Fibroblast of lung (primary cell): ENCODE measurements around the gene ADGRV1. TPM values are rescaled to one million over a fixed set of nuclear protein-coding genes. Genes with fewer than 3 reads are reported as not detected.

Experiments used
- DNase-seq, 2 donors: peaks; one replicate each; pipeline versions ENCODE4 v3.0.0 to v3.0.0-alpha.2; 2010; ENCODE audit warnings: low read depth in 2 of 2
- H2AFZ ChIP-seq: 2 replicates; pipeline ENCODE4 v1.5.1; 2012; ENCODE audit warnings: low read length, control low read depth, inconsistent platforms
- H3K27ac ChIP-seq: 2 replicates; pipeline ENCODE4 v1.5.1; 2011; ENCODE audit warnings: low read length, control low read depth; ENCODE audit not compliant: insufficient read depth
- H3K27me3 ChIP-seq: 2 replicates; pipeline ENCODE4 v1.5.1; 2011; ENCODE audit warnings: mild to moderate bottlenecking, low read length; ENCODE audit not compliant: control insufficient read depth, insufficient read depth
- H3K36me3 ChIP-seq: 2 replicates; pipeline ENCODE4 v1.5.1; 2011; ENCODE audit warnings: low read length; ENCODE audit not compliant: control insufficient read depth, insufficient read depth
- H3K4me1 ChIP-seq: 2 replicates; pipeline ENCODE4 v1.5.1; 2011; ENCODE audit warnings: low read length; ENCODE audit not compliant: control insufficient read depth, insufficient read depth; ENCODE audit errors: extremely low read depth
- H3K4me2 ChIP-seq: 2 replicates; pipeline ENCODE4 v1.5.1; 2011; ENCODE audit warnings: low read length, control low read depth; ENCODE audit not compliant: insufficient read depth; ENCODE audit errors: extremely low read depth
- H3K4me3 ChIP-seq, 4 experiments: fragments of 200-600 bp in 1 of 4; sonication (generic) in 1 of 4; replicated peaks in 1 of 4; 2 replicates each; pipeline ENCODE4 v1.5.1; 2011 to 2016; ENCODE audit warnings: low read length in 4 of 4, low read depth in 3 of 4, mild to moderate bottlenecking in 3 of 4, control low read depth in 2 of 4, inconsistent platforms in 1 of 4, mixed read lengths in 1 of 4; ENCODE audit not compliant: insufficient read depth in 1 of 4; ENCODE audit errors: control extremely low read depth in 1 of 4
- H3K79me2 ChIP-seq: 2 replicates; pipeline ENCODE4 v1.5.1; 2012; ENCODE audit warnings: mild to moderate bottlenecking, low read length, inconsistent platforms; ENCODE audit not compliant: control insufficient read depth, insufficient read depth
- H3K9ac ChIP-seq: 2 replicates; pipeline ENCODE4 v1.5.1; 2011; ENCODE audit warnings: mild to moderate bottlenecking, low read length, control low read depth; ENCODE audit not compliant: insufficient read depth
- H3K9me3 ChIP-seq: 2 replicates; pipeline ENCODE4 v1.5.1; 2012; ENCODE audit warnings: low read depth, low read length; ENCODE audit not compliant: control insufficient read depth, insufficient read depth
- H4K20me1 ChIP-seq: 2 replicates; pipeline ENCODE4 v1.5.1; 2011; ENCODE audit warnings: low read length; ENCODE audit not compliant: control insufficient read depth, insufficient read depth; ENCODE audit errors: extremely low read depth
- EZH2 ChIP-seq: IDR thresholded peaks from 2 replicates; pipeline ENCODE4 v1.5.1; 2012; ENCODE audit warnings: low read length, control low read depth, mild to moderate bottlenecking; ENCODE audit errors: missing control alignments
- polyA plus RNA-seq, 2 donors: library from polyadenylated mRNA; depleted of rRNA in 1 of 2; stranded (reverse) in 1 of 2; unstranded in 1 of 2; fragments of >200 nt; gene quantifications; 2 replicates each; pipeline ENCODE4 v1.2.1, GENCODE V29; 2011 to 2012; ENCODE audit warnings: missing spikeins in 1 of 2
- total RNA-seq: library from RNA; depleted of rRNA; stranded (reverse); fragments of >200 nt; gene quantifications from 2 replicates; pipeline ENCODE4 v1.2.1, GENCODE V29; 2014
- TF ChIP-seq, protein P1 (sequence below), 2 donors: IDR thresholded peaks in 1 of 2; conservative IDR thresholded peaks in 1 of 2; 1 replicate in 1 of 2; 2 replicates in 1 of 2; pipeline ENCODE4 v1.5.1; 2011 to 2012; ENCODE audit warnings: low read length in 2 of 2, control low read depth in 1 of 2, inconsistent platforms in 1 of 2, low read depth in 1 of 2, mild to moderate bottlenecking in 1 of 2

The ADGRV1 gene
- total and polyA plus RNA-seq, 2 donors (not counting 1 experiment from before 2014, with no cell fraction given), result 0.15 to 0.17 TPM

GRCh38 chr5:90557871-90558270 is 726 bp upstream of the ADGRV1 start:
- Histone ChIP-seq H3K4me3 (peak overlapping the region in 1 of 4 experiments; percentile 45), H3K79me2 (no peaks in the 10 kb centered on the region), H3K9me3 (no peaks in the 10 kb centered on the region), H3K4me1 (no peaks in the 10 kb centered on the region), H2AFZ (no peak overlapping the region), H3K36me3 (no peaks in the 10 kb centered on the region), H3K27ac (no peak overlapping the region), H3K4me2 (no peak overlapping the region), H3K9ac (no peak overlapping the region), H4K20me1 (no peaks in the 10 kb centered on the region), H3K27me3 (peaks cover 21% of the 10 kb centered on the region)
- TF ChIP-seq, protein P1, sequence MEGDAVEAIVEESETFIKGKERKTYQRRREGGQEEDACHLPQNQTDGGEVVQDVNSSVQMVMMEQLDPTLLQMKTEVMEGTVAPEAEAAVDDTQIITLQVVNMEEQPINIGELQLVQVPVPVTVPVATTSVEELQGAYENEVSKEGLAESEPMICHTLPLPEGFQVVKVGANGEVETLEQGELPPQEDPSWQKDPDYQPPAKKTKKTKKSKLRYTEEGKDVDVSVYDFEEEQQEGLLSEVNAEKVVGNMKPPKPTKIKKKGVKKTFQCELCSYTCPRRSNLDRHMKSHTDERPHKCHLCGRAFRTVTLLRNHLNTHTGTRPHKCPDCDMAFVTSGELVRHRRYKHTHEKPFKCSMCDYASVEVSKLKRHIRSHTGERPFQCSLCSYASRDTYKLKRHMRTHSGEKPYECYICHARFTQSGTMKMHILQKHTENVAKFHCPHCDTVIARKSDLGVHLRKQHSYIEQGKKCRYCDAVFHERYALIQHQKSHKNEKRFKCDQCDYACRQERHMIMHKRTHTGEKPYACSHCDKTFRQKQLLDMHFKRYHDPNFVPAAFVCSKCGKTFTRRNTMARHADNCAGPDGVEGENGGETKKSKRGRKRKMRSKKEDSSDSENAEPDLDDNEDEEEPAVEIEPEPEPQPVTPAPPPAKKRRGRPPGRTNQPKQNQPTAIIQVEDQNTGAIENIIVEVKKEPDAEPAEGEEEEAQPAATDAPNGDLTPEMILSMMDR (conservative IDR thresholded peaks at IDR 0.05 in 1 of 2, IDR thresholded peaks at IDR 0.05 in 1 of 2; ENCODE audit: low read depth in 1 of 2, low read length in 2 of 2), result no peak
- no peak for TF ChIP-seq EZH2
- DNase-seq, result no peak

GRCh38 chr5:90560771-90561170 is 2.2 kb downstream of the ADGRV1 start:
- Histone ChIP-seq H3K4me1 (no peaks in the 10 kb centered on the region), H3K4me3 (no peak overlapping the region), H3K79me2 (no peaks in the 10 kb centered on the region), H3K9me3 (no peaks in the 10 kb centered on the region), H2AFZ (no peak overlapping the region), H3K36me3 (no peaks in the 10 kb centered on the region), H3K4me2 (no peak overlapping the region), H3K27ac (no peak overlapping the region), H3K9ac (no peak overlapping the region), H3K27me3 (peaks cover 21% of the 10 kb centered on the region), H4K20me1 (no peaks in the 10 kb centered on the region)
- TF ChIP-seq, protein P1 (conservative IDR thresholded peaks at IDR 0.05 in 1 of 2, IDR thresholded peaks at IDR 0.05 in 1 of 2; ENCODE audit: low read depth in 1 of 2, low read length in 2 of 2), result no peak
- TF ChIP-seq EZH2, result no peak
- no peak for DNase-seq

DNA sequence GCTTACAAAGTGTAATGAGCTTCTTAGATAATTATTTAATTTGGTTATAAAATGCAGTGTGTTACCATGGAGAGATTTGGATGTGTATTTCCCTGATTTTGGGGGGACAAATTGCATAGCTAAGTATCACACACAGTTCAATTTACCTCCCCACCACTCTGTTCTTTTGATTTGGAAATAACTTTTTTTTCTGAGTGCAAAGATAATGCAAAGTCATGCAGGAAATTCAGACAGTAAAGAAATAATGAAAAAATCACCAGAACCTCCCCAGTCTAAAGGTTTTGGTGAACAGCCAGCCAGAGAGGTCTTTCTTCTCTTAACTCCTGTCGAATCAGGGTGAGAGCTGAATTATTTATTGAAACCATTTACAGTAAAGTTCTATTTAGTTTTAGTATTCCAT is 3.2 kb downstream of the ADGRV1 start:
- DNase-seq, result no peak
- Histone ChIP-seq H3K27me3 (peaks cover 21% of the 10 kb centered on the region), H2AFZ (no peak overlapping the region), H3K79me2 (no peaks in the 10 kb centered on the region), H3K9ac (no peak overlapping the region), H4K20me1 (no peaks in the 10 kb centered on the region), H3K4me2 (no peak overlapping the region), H3K27ac (no peak overlapping the region), H3K4me1 (no peaks in the 10 kb centered on the region), H3K9me3 (no peaks in the 10 kb centered on the region), H3K4me3 (no peak overlapping the region), H3K36me3 (no peaks in the 10 kb centered on the region)
- TF ChIP-seq, protein P1 (conservative IDR thresholded peaks at IDR 0.05 in 1 of 2, IDR thresholded peaks at IDR 0.05 in 1 of 2; ENCODE audit: low read depth in 1 of 2, low read length in 2 of 2), result no peak
